Fibroblast of gingiva (primary cell): ENCODE data around the gene MUSTN1.

Experiments
- DNase-seq: peaks from one replicate; pipeline ENCODE4 v3.0.0-alpha.2; 2011; ENCODE audit warnings: low read depth

MUSTN1 gene

GRCh38 chr3:52784931-52785590 lies 49.8 kb downstream of the MUSTN1 start:
- no peak for DNase-seq

DNA sequence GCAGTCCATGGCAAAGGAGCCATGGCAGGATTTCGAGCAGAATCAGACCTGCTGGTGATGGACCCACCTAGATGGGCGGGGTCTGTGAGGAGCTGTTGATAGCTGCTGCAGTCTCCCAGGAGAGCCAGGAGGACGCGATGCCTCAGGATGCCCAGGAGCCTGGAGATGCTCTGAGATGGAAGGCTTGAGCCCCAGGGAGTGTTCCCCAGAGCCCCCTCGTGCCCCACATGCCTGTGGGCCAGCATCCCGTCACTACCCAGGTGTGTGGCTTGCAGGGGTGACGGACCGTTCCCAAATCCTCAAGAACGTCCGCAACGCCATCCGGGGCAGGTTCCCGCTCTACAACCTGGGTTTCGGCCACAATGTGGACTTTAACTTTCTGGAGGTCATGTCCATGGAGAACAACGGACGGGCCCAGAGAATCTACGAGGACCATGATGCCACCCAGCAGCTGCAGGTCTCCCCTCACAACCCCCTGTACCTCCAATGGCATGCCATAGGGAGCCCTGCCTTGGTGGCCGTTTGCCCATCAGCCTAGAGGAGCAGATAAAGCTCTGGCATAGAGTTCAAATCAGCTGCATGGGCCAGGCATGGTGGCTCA lies 50.7 kb downstream of the MUSTN1 start:
- no peak for DNase-seq

- DNase-seq = no peak
These were observed 51.6 kb downstream of the MUSTN1 start for GRCh38 chr3:52783211-52783555.
